ENCODE results near the gene CALM1.

The CALM1 gene

GRCh38 chr14:90383731-90384542, 12.9 kb upstream of the CALM1 start:
- TF ChIP-seq TAF1 (IDR thresholded peaks at IDR 0.05; ENCODE audit: borderline replicate concordance, insufficient read depth, low read length): no peak
- no peak for TF ChIP-seq SIN3A (IDR thresholded peaks at IDR 0.05; ENCODE audit: borderline replicate concordance, insufficient read depth, low read length)
- TF ChIP-seq FOXP2 (optimal IDR thresholded peaks at IDR 0.05; ENCODE audit: borderline replicate concordance, extremely low read depth, extremely low read length, insufficient read depth): no peak
- TF ChIP-seq REST (IDR thresholded peaks at IDR 0.05; ENCODE audit: insufficient read depth in 1 of 2, low read depth in 2 of 2, low read length in 2 of 2): no peak
- no peak for TF ChIP-seq POLR2AphosphoS5 (IDR thresholded peaks at IDR 0.05; ENCODE audit: low read depth, low read length)

- TF ChIP-seq POLR2AphosphoS5 (IDR thresholded peaks at IDR 0.05; ENCODE audit: low read depth, low read length): no peak
- no peak for TF ChIP-seq TAF1 (IDR thresholded peaks at IDR 0.05; ENCODE audit: borderline replicate concordance, insufficient read depth, low read length)
- TF ChIP-seq SIN3A (IDR thresholded peaks at IDR 0.05; ENCODE audit: borderline replicate concordance, insufficient read depth, low read length): no peak
- TF ChIP-seq FOXP2 (optimal IDR thresholded peaks at IDR 0.05; ENCODE audit: borderline replicate concordance, extremely low read depth, extremely low read length, insufficient read depth): no peak
- TF ChIP-seq REST (IDR thresholded peaks at IDR 0.05; ENCODE audit: insufficient read depth in 1 of 2, low read depth in 2 of 2, low read length in 2 of 2): no peak
Observed at GRCh38 chr14:90384543-90384911, 12.3 kb upstream of the CALM1 start.

GRCh38 chr14:90386321-90386720, 10.5 kb upstream of the CALM1 start:
- no peak for TF ChIP-seq SIN3A (IDR thresholded peaks at IDR 0.05; ENCODE audit: borderline replicate concordance, insufficient read depth, low read length)
- no peak for TF ChIP-seq FOXP2 (optimal IDR thresholded peaks at IDR 0.05; ENCODE audit: borderline replicate concordance, extremely low read depth, extremely low read length, insufficient read depth)
- no peak for TF ChIP-seq REST (IDR thresholded peaks at IDR 0.05; ENCODE audit: insufficient read depth in 1 of 2, low read depth in 2 of 2, low read length in 2 of 2)
- no peak for TF ChIP-seq POLR2AphosphoS5 (IDR thresholded peaks at IDR 0.05; ENCODE audit: low read depth, low read length)
- TF ChIP-seq TAF1 (IDR thresholded peaks at IDR 0.05; ENCODE audit: borderline replicate concordance, insufficient read depth, low read length): no peak

- TF ChIP-seq TAF1 (IDR thresholded peaks at IDR 0.05; ENCODE audit: borderline replicate concordance, insufficient read depth, low read length) (no peak), REST (IDR thresholded peaks at IDR 0.05; ENCODE audit: insufficient read depth in 1 of 2, low read depth in 2 of 2, low read length in 2 of 2) (no peak), POLR2AphosphoS5 (IDR thresholded peaks at IDR 0.05; ENCODE audit: low read depth, low read length) (no peak)
Observed at GRCh38 chr14:90387206-90387760, 9.5 kb upstream of the CALM1 start.
